Kidney capillary endothelial cell (primary cell): ENCODE measurements around the gene JAKMIP2.
"Not testable (repeated sequence)": the region's sequence is repeated elsewhere in the genome, so short reads cannot be mapped to it uniquely, and the experiment has no call there.

ENCODE experiments used
- DNase-seq: peaks from one replicate; pipeline ENCODE4 v3.0.0-alpha.2; 2018; ENCODE audit warnings: low spot score

JAKMIP2 gene

DNA sequence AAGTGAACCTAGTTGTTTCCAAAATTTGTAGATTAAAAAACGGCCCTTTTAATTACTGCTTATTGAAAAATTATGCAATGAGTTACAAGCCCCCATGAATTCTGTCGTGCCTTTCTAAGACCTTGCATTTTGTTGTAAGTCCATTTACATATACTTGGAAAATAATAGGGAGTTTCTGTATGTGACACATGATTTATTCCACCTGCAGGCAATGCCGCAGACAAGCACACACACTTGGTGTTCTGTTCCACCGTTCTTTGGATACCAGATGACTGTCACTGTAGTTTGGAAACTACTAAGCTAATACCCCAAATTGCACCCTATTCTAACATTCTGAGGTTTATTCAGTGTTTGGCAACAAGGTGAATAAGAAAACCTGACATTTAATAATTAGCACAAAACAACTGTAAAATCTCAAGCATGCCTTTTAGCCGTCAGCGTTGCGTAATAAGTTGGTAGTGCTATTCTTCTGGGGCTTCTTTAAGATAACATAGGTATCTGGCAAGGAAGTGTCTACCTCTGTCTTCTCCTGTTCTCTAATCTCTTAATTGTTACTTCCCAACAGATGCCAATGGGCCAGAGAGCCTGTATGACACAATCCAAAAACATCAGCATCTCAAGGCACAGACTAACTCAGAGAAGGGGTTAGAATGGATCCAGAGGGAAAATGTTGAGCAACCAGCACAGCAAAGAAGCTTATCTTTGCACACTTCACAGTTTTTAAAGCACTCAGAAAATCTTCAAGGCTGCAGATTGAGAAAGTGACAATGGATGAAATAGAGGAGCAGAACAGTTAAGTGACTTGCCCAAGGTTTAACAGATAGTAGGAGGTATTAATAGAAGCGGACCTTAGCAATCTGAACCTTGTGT, 224.4 kb downstream of the JAKMIP2 start:
- no peak for DNase-seq

GRCh38 chr5:147555176-147555575, 227.4 kb downstream of the JAKMIP2 start:
- no peak for DNase-seq

DNA sequence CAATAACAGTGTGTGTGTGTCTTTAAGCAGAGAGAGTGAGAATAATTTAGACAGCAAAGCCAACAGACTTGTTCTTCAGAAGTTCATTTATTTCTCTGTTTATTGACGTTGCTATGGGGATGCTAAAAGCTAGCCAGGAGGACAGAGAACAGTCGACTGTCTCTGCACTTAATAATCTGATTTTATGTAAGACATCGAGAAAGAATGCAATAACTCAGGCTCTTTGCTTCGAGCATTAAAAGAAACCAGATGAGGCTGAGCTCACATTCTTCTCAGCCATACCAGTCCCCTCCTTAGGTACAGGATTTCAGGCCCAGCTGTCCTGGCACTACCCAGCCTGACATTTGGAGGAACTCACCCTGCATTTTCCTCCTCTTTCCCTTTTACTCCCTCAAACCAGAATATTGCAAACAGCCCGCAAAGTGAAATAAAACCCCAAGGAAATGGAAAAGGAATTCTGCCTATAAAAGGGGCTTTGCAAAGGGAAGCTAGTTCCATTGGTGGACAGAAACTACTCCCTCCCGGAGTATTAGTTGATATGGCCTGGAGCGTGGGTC, 228.2 kb downstream of the JAKMIP2 start:
- no peak for DNase-seq

- DNase-seq: not testable (repeated sequence)
Observed at GRCh38 chr5:147553817-147554216, 228.7 kb downstream of the JAKMIP2 start.

DNA sequence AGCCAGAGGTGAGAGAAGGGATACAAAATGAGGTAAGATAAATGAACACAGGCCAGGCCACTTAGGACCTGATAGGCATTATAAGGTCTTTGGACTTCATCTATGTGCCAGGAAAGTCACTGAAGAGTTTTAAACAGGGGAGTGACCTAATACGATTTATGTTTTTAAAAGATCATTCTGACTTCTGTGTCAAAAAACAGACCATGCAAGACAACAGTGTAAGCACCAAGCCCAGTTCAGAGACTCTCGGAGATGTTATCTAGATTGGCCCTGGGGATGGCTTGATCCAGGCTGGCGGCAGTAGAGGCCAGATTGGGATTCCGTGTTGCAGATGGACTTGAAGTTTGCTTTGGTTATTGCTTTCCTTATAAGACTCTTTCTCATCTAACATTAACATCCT, 229.6 kb downstream of the JAKMIP2 start:
- no peak for DNase-seq

DNA sequence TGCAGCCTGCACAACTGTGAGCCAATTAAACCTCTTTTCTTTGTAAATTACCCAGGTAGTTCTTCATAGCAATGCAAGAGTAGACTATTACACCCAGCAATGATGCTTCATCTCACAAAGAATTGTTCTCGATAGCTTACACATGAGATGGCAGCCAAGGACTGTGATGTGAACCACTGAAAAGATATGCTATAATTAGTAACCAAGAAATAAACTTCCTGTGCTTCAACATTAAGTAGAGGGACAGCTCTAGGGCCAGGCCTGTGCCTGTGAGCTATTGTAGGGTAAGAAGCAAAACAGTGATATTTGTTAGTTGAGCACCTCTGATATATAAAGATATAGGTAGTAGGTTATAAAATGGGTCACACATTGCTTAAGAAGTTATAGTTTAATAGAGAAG, 230.9 kb downstream of the JAKMIP2 start:
- DNase-seq: no peak

DNA sequence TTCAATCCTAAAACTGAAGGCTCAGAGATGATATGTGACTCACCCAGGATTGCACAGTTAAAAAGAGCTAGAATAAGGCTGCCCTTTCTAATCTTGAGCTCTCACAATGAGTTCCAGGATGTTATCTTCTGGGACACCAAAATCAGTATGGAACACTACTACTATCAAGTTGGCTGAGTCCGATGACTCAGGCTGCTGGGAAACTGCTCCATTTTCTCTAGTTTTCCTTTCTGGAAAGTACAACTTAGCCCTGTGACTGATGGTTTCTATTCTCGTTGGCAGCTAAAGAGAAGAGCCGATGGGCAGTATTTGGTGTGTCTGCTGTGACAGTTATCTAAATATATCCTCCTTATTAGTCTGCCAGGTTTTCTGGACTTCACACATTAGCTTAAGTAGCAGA, 234.8 kb downstream of the JAKMIP2 start:
- no peak for DNase-seq

- no peak for DNase-seq
Observed at GRCh38 chr5:147544556-147544955, 238.0 kb downstream of the JAKMIP2 start.

DNA sequence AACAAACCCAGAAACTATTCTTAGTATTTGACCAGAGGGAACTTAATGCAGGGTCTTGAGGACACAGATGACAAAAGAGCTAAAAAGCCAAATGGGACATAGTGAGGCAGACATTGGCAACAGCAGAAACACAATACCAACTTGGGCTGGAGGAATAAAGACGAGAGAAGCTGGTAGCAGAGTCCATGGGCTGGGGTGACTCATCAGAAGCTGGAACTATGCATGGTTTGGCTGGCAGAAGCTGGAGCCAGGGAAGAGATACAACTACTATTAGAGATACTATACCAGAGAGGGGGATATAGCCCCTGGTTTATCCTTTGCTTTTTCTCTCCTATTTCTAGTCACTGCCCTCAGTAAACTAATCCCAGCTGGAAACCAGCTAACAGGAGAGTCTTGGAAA, 243.5 kb downstream of the JAKMIP2 start:
- no peak for DNase-seq

- DNase-seq: no peak
Observed at GRCh38 chr5:147538236-147538635, 244.3 kb downstream of the JAKMIP2 start.
